BE2C (cell line): ENCODE measurements around the gene GNAQ.

ENCODE experiments used
- DNase-seq: peaks from one replicate; pipeline ENCODE4 v3.0.0-alpha.2; 2020
- H3K27me3 ChIP-seq: fragments of 250-450 bp; sonication (Bioruptor Pico); 2 replicates; pipeline ENCODE4 v1.5.1; 2020; ENCODE audit warnings: mild to moderate bottlenecking
- H3K36me3 ChIP-seq: fragments of 250-450 bp; sonication (Bioruptor Pico); 2 replicates; pipeline ENCODE4 v1.5.1; 2020; ENCODE audit warnings: mild to moderate bottlenecking
- H3K4me1 ChIP-seq: fragments of 250-450 bp; sonication (Bioruptor Pico); 2 replicates; pipeline ENCODE4 v1.5.1; 2020
- H3K4me3 ChIP-seq: 2 replicates; pipeline ENCODE4 v1.5.1; 2011; ENCODE audit warnings: low read depth, low read length
- H3K9me3 ChIP-seq: fragments of 250-450 bp; sonication (Bioruptor Pico); 2 replicates; pipeline ENCODE4 v1.5.1; 2020
- CTCF ChIP-seq: IDR thresholded peaks from 2 replicates; pipeline ENCODE4 v1.5.1; 2012; ENCODE audit warnings: mild to moderate bottlenecking, low read depth, low read length

Gene GNAQ

GRCh38 chr9:77985996-77986395 is 45.6 kb downstream of the GNAQ start:
- no peak for DNase-seq
- H3K36me3 ChIP-seq: no peaks in the 10 kb centered on the region
- peaks cover 18% of the 10 kb centered on the region for H3K4me1 ChIP-seq
- H3K4me3 ChIP-seq: no peak overlapping the region
- no peaks in the 10 kb centered on the region for H3K9me3 ChIP-seq
- H3K27me3 ChIP-seq: no peaks in the 10 kb centered on the region
- no peak for TF ChIP-seq CTCF

GRCh38 chr9:77983320-77983662 is 48.3 kb downstream of the GNAQ start:
- peaks cover 24% of the 10 kb centered on the region for H3K4me1 ChIP-seq
- TF ChIP-seq CTCF: no peak
- no peaks in the 10 kb centered on the region for H3K36me3 ChIP-seq
- H3K27me3 ChIP-seq: no peaks in the 10 kb centered on the region
- no peaks in the 10 kb centered on the region for H3K9me3 ChIP-seq
- DNase-seq: no peak
- H3K4me3 ChIP-seq: no peak overlapping the region

- H3K36me3 ChIP-seq: no peaks in the 10 kb centered on the region
- no peak for DNase-seq
- H3K9me3 ChIP-seq: no peaks in the 10 kb centered on the region
- no peak overlapping the region for H3K4me3 ChIP-seq
- TF ChIP-seq CTCF: no peak
- peaks cover 26% of the 10 kb centered on the region for H3K4me1 ChIP-seq
- H3K27me3 ChIP-seq: no peaks in the 10 kb centered on the region
Measured at GRCh38 chr9:77982581-77983319, 48.9 kb downstream of the GNAQ start.

GRCh38 chr9:77981907-77982306 is 49.7 kb downstream of the GNAQ start:
- no peak for DNase-seq
- Histone ChIP-seq H3K36me3 (no peaks in the 10 kb centered on the region), H3K9me3 (no peaks in the 10 kb centered on the region), H3K27me3 (no peaks in the 10 kb centered on the region), H3K4me1 (peaks cover 28% of the 10 kb centered on the region), H3K4me3 (no peak overlapping the region)
- TF ChIP-seq CTCF: no peak

GRCh38 chr9:77981332-77981731 is 50.3 kb downstream of the GNAQ start:
- no peak for DNase-seq
- peaks cover 27% of the 10 kb centered on the region for H3K4me1 ChIP-seq

More at GRCh38 chr9:77981332-77981731, 50.3 kb downstream of the GNAQ start:
- TF ChIP-seq CTCF: no peak
- Histone ChIP-seq H3K27me3 (no peaks in the 10 kb centered on the region), H3K36me3 (no peaks in the 10 kb centered on the region), H3K9me3 (no peaks in the 10 kb centered on the region), H3K4me3 (no peak overlapping the region)
